ENCODE results near the gene RASSF8. TPM values are rescaled to one million over a fixed set of nuclear protein-coding genes. Genes with fewer than 3 reads are reported as not detected.

RASSF8 gene
- total RNA-seq, 4 donors from 2014 or later: 56.8 to 81.0 (median 77.3) TPM

DNA sequence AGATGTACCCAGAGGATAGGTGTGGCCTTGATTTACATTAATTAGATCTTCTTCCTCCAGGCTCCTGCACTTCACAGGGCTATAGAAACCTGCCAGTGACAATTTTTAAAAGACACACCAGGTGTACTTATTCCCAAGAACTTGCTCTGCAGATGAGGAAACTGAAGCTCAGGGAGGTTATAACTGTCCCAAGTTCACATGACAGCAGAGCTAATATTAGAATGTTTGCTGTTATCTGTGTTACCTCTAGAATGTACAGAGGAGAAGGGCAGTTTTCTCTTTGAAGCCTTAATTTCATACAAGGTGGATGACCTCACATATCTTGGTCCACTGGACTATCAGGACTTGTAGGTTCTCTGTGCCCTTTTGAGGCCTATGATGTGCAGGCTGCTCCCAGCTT, 27.7 kb downstream of the RASSF8 start:
- DNase-seq (ENCODE audit: extremely low spot score): no peak
- no peaks in the 10 kb centered on the region for H3K9me3 ChIP-seq
- no peaks in the 10 kb centered on the region for H3K36me3 ChIP-seq
- H3K27ac ChIP-seq (replicated peaks in 1 of 4): peak overlapping the region; percentile 54 to 67 (median 64)
- TF ChIP-seq POLR2AphosphoS5 (IDR thresholded peaks at IDR 0.05) (no peak), EP300 (IDR thresholded peaks at IDR 0.05) (no peak)
- H3K27me3 ChIP-seq: no peaks in the 10 kb centered on the region
- peaks cover 35 to 78% (median 73%) of the 10 kb centered on the region in 4 donors for H3K4me1 ChIP-seq
- intact Hi-C loops (cut with DNase I): no loop called here
- H3K4me3 ChIP-seq: no peak overlapping the region

- no peaks in the 10 kb centered on the region for H3K9me3 ChIP-seq
- no peak overlapping the region for H3K4me3 ChIP-seq
- WGBS: 52% methylated on average over 2 of the region's 2 CpGs
- no peaks in the 10 kb centered on the region for H3K27me3 ChIP-seq
- TF ChIP-seq POLR2A (IDR thresholded peaks at IDR 0.05; ENCODE audit: low read depth) (no peak), CTCF (IDR thresholded peaks at IDR 0.05) (no peak), POLR2AphosphoS5 (IDR thresholded peaks at IDR 0.05) (no peak), EP300 (IDR thresholded peaks at IDR 0.05) (no peak)
- no peak overlapping the region for H3K27ac ChIP-seq (replicated peaks in 1 of 4)
- no peaks in the 10 kb centered on the region for H3K36me3 ChIP-seq
- intact Hi-C loops (cut with DNase I): no loop called here
- DNase-seq (ENCODE audit: extremely low spot score): no peak
- H3K4me1 ChIP-seq: peaks cover 37 to 77% (median 75%) of the 10 kb centered on the region in 4 donors
Measured at GRCh38 chr12:25988505-25988904, 30.0 kb downstream of the RASSF8 start.

DNA sequence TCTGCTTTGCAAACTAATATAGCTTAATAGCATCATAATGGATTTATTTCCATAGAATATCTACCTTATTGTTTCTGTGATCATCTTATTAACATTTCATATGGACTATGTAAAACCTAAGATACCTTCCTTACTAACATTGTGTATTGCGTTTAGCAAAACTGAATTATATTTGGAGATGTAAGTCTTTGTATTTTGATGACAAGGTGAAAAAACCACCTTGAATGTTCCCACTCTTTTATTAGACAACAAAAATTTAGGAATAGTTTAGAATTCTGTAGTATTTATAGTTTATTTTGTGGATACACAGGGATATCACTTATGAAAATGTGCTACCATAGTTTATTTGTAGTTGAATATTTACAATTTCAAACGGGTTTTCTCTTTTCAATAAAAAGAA, 32.0 kb downstream of the RASSF8 start:
- no peak overlapping the region for H3K27ac ChIP-seq (replicated peaks in 1 of 4)
- no peak overlapping the region for H3K4me3 ChIP-seq
- 80% methylated on average over 2 of the region's 2 CpGs for WGBS
- TF ChIP-seq EP300 (IDR thresholded peaks at IDR 0.05): no peak
- no peak for TF ChIP-seq POLR2AphosphoS5 (IDR thresholded peaks at IDR 0.05)
- no peak for TF ChIP-seq CTCF (IDR thresholded peaks at IDR 0.05)
- TF ChIP-seq POLR2A (IDR thresholded peaks at IDR 0.05; ENCODE audit: low read depth): no peak
- no peak for DNase-seq (ENCODE audit: extremely low spot score)
- peaks cover 43 to 78% (median 75%) of the 10 kb centered on the region in 4 donors for H3K4me1 ChIP-seq
- H3K9me3 ChIP-seq: no peaks in the 10 kb centered on the region
- H3K36me3 ChIP-seq: no peaks in the 10 kb centered on the region
- intact Hi-C loops (cut with DNase I): no loop called here
- H3K27me3 ChIP-seq: no peaks in the 10 kb centered on the region

DNA sequence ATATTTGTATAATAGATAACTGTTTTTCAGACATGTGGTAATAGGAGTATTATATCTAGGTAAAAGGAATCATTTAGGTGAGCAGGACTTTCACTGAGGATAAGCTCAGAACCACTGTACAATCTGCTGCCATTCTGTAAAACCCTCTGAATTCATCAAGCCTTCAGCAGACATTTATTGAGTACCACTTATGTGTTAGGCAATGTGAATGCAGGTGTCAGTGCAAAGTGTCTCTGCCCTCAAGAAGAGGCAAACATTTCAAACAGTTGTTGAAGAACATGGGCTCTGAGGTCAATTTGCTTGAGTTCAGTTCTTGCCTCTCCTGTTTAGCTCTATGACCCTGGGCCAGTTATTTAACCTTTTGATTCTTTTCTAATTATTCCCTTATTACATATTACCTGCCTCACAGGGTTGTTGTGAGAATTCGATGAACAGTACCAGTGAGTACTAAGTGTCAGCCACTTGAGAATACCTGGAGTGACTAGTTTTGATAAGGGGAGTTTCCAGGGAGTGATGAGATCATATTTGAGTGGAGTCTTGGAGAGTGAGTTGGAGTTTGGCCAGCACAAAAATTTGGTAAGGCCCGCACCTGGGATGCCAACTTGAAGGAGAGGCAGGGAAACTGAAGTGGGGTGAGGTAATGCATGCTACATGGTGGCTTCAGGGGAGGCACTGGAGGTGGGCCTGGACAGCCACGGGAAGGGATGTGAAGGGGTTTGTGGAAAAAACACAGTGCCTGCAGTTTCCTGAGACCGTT, 33.7 kb downstream of the RASSF8 start:
- intact Hi-C loops (cut with DNase I): no loop called here
- 85% methylated on average over 4 of the region's 4 CpGs for WGBS
- DNase-seq (ENCODE audit: extremely low spot score): no peak
- Histone ChIP-seq H3K4me3 (no peak overlapping the region), H3K4me1 (peaks cover 26 to 78% (median 75%) of the 10 kb centered on the region in 4 donors), H3K27me3 (no peaks in the 10 kb centered on the region), H3K27ac (replicated peaks in 1 of 4) (no peak overlapping the region), H3K36me3 (no peaks in the 10 kb centered on the region), H3K9me3 (no peaks in the 10 kb centered on the region)
- TF ChIP-seq POLR2AphosphoS5 (IDR thresholded peaks at IDR 0.05) (no peak), EP300 (IDR thresholded peaks at IDR 0.05) (no peak), POLR2A (IDR thresholded peaks at IDR 0.05; ENCODE audit: low read depth) (no peak), CTCF (IDR thresholded peaks at IDR 0.05) (no peak)

GRCh38 chr12:25993901-25994651, 35.6 kb downstream of the RASSF8 start:
- Histone ChIP-seq H3K27ac (replicated peaks in 1 of 4) (peak overlapping the region; percentile 51 to 68 (median 64)), H3K4me3 (no peak overlapping the region), H3K36me3 (no peaks in the 10 kb centered on the region), H3K4me1 (peaks cover 37 to 78% (median 75%) of the 10 kb centered on the region in 4 donors), H3K9me3 (no peaks in the 10 kb centered on the region), H3K27me3 (no peaks in the 10 kb centered on the region)
- TF ChIP-seq CTCF (IDR thresholded peaks at IDR 0.05): no peak
- TF ChIP-seq EP300 (IDR thresholded peaks at IDR 0.05): no peak
- no peak for TF ChIP-seq POLR2AphosphoS5 (IDR thresholded peaks at IDR 0.05)
- TF ChIP-seq POLR2A (IDR thresholded peaks at IDR 0.05; ENCODE audit: low read depth): no peak
- 55% methylated on average over 3 of the region's 3 CpGs for WGBS
- no peak for DNase-seq (ENCODE audit: extremely low spot score)
- intact Hi-C loops (cut with DNase I): no loop called here

Data from esophagus muscularis mucosa (tissue), 4 donors.